NCI-H1930 (cell line): Measurements from ENCODE around the gene APBB2.

Source experiments
- DNase-seq, 2 experiments: peaks; one replicate each; lab custom pipeline; 2025; lab: John Stamatoyannopoulos, UW

Gene APBB2

DNA sequence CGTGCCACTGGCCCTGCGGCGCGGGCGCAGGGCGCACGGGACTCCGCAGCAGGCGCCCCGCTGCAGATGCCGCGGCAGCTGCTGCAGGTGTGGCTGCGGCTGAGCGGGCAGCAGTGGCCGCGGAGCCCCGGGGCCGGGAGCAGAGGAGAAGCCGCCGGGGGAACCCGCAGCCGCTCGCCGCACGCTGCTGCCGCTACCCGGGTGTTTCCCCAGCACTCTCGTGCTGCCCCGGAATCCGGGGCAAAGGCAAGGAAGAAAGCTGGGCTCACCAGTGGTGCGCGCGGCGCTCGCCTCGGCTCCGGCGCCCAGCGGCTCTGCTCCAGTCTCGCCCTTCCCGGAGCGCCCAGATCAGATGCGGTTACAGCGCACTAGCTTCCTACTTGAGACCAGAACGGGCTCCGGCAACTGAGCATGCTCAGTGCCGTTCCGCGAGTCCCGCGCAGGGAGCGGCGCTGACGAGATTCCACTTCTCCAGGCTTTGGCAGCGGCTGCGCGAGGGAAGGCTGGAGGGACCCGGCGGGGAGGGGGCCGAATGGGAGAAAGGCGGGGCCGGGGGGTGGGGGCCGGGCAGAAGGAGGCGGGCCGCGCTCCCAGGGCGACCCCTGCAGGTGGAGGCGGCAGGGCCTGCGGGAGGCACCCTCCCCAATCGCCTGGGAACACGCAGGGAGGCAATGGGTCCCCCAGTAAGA, at the start of gene APBB2:
Gene APBB2, minus strand, starts transcription at position 407 of the 689 bp plus-strand sequence. CDS start 181,288 bp downstream, outside the sequence.
- peak; percentile 91 to 93 for DNase-seq

GRCh38 chr4:41262198-41262597, 47.9 kb upstream of the APBB2 start:
- DNase-seq = no peak

DNA sequence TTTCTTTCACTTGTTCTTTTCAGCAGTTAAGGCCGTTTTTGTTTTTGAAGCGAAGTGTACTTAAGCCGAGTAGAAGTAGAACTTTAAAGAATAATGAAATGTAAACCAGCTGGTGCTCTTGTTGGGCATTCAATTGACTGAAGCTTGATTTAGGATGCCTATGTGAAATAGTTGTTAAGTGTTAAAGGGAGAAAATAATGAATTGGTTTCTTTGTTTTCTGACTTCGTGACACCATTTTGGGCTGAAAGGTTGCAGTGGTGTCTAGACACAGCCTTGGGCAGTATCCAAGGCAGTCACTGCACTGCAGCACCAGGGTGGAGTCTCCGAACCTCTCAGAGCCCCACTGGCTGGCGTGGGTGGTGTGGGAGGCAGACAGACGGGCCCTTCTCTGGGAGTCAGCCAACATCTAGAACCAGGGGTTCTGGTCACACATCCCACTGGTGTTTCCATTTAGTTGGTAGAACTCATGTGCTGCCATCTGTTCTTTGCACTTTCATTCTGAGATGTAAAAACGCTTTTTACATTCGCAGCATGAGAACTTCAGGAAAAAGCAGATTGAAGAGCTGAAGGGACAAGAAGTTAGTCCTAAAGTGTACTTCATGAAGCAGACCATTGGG, 45.9 kb upstream of the APBB2 start:
- no peak for DNase-seq

GRCh38 chr4:41258783-41259182, 44.4 kb upstream of the APBB2 start:
- peak in 1 of 2 experiments; percentile 16 for DNase-seq

- no peak for DNase-seq
Measured at GRCh38 chr4:41257906-41258305, 43.6 kb upstream of the APBB2 start.

GRCh38 chr4:41257257-41257901, 43.0 kb upstream of the APBB2 start:
- DNase-seq = peak; percentile 53 to 64

DNA sequence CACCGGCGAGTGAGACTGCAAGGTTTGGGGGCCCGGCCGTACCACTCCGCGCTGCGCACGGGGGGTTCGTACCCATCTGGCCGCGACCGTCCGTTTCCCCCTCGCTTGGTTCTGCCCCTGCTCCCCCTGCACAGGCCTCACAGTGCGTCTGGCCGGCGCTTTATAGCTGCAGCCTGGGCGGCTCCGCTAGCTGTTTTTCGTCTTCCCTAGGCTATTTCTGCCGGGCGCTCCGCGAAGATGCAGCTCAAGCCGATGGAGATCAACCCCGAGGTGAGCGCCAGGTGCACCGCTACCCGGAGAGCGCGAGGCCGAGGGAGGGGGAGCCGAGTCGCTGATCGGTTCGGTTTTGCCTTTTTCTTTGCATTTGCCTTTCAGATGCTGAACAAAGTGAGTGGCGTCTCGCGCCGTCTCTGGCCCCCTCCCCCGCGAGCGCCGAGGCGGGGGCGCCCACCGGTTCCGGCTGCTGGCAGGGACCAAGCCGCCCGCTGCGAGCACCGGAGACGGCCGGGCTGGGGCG, 42.5 kb upstream of the APBB2 start, which contains the start of gene UCHL1:
Gene UCHL1, plus strand, starts transcription at position 189 of the 517 bp plus-strand sequence. Its CDS starts 49 bp downstream, at position 238.
- peak; percentile 74 to 85 for DNase-seq

- DNase-seq = peak in 1 of 2 experiments; percentile 13
Measured at GRCh38 chr4:41256131-41256739, 41.9 kb upstream of the APBB2 start.

DNA sequence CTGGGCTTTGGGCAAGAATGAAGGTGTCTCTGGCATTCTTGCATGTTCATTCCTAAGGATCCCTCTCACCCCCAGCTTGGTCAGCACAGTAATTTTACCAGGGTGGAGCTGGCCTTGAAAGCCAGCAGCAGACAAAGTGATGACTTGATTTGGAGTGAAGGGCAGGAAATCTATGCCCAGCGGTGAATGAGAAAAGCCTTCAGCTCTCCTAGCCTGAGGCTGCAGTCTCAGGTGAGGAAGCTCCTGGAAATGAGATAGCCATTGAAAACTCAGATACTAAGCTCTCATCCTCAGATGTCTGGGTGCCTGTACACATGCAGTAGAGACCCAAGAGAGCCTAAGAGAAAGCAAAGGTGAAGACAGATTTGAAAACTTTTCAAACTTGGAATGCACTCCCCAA, 31.6 kb upstream of the APBB2 start:
- DNase-seq = no peak

DNA sequence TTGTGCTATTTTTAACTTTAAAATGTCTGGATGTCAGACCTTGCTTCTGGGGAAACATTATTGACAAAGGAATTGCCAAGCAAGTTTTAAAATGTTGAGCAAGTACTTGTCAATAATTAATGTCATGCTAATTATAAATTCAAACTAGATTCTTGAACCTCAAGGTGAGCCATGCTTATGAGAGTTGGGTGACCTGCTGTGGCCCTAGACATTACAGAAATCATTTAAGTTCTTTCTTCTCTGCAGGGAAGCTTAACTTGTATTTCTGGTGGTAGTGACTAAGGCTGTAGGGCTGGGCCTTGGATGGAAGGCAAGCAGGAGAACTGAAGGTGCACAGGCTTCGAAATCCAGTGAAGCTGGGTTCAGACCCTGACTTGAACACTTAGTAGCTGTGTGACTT, 27.6 kb upstream of the APBB2 start:
- no peak for DNase-seq

- DNase-seq = no peak
Measured at GRCh38 chr4:41236508-41236907, 22.2 kb upstream of the APBB2 start.

- no peak for DNase-seq
Measured at GRCh38 chr4:41236032-41236431, 21.7 kb upstream of the APBB2 start.

DNA sequence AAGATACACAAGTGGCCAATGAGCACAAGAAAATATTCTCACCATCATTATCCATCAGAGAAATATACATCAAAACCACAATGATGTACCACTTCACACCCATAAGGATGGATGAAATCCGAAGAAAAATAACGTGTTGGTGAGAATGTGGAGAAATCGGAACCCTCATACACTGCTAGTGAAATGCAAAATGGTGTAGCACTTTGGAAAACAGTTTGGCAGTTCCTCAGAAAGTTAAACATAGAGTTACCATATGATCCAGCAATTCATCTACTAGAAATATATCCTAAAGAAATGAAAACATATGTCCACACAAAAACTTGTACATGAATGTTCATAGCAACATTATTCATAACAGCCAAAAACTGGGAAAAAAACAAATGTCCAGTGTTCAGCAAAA, 18.5 kb upstream of the APBB2 start:
- DNase-seq = no peak

GRCh38 chr4:41232406-41232805, 18.1 kb upstream of the APBB2 start:
- no peak for DNase-seq

DNA sequence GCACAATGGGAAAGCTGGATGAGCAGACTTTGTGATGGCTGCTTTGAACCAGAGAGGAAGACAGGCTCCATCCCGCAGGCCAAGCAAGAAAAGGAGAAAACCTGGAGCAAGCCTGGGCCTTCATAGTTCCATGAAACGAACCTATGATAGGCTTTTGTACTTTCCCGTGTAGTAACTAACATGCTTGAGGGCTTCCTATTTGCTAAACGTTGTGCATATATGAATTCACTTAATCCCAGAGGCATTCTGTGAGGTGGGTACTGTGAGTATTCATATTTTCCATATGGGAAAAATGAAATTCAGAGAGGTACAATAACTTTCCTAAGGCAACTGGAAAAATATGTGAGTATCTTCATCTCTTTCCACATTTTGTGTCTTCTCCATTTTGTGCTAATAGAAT, 13.6 kb upstream of the APBB2 start:
- DNase-seq = no peak

DNA sequence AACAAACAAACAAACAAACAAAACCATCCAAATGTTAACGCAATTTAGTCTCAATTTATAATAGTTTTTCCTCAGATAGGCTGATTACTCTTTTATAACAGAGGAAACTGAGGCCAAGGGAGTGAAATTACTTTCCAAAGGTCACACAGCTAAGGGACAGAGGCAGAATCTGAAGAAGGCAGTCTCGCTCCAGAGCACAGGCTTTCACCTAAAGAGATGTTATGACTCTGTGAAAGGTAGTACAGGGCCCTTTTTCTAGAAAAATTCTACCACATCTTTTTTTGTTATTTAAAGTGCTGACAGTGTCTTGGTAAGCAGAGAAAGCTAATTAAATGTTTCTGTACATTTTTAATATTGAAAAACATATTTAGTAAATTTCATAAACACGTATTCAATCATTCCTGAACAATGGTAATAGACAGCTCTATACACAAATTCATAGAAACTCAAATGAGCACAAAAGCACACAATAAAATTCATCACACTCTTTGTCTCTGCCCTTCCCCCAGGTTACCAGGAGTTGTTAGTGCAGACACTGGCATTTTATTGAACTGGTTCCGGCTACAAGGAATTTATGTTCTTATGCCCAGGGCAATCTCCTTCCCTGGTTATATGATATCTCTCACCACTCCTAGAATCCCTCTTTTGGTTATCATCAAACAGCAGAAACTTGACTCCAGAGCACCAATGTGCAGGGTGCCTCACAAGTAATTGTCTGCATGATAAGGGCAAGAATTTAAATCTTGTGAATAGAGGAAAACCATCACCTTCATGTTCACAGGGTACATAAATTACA, 7.7 kb upstream of the APBB2 start:
- DNase-seq = no peak

DNA sequence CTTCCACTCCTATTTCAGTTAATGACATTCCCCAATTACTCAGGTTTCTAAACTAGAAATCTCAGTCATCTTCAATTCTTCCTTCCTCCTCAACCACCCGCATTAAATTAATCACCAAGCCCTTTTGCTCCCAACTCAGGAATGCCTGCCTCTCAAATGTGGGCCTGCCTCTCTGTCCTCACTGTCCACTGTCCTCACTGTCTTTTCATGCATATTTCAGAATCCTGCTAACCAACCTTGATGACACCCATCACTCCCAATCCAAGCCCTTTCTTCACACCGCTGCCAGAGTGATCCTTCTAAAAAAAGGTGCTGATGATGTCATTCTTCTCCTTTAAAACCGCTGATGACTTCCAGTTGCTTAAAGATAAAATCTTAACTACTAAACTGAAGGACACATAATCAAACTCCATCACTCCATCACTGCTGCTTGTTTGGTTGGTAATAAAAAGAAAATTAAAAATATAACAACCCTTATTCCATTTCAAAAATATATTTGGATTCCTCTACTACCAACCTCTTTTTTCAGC, 5.1 kb upstream of the APBB2 start:
- no peak for DNase-seq

- no peak for DNase-seq
Measured at GRCh38 chr4:41218703-41219102, 4.4 kb upstream of the APBB2 start.

DNA sequence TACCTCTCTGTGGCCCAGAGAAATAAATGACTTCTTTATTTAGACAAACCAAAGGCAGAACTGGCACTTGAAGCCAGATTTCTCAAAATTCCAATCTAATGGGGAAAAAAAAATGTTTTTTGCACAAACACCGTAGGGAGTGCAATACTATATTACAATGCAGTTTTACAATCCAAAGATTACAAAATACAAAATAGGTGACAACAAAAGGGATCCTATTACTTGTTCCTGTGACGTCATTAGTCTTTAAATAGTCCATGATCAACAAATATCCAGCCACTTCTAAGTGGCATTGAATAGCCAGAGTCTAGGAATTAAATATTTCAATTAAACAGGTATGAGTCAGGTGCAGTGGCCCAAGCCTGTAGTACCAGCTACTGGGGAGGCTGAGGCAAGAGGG, 3.0 kb upstream of the APBB2 start:
- DNase-seq = no peak

DNA sequence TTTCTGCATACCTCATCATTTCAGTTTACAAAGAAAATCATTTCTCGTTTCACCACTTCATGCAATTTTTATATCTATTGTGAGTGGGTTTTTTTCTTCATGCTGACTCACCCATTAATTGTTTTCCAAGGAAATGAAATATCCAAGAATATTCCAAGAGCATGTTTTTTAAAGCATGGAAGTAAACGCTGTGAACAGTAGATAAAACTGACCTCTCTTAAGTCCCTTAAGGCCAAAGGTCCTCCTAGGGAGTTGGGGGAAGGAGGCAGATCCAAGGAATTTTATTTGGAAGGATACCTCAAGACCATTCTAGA, 2.6 kb upstream of the APBB2 start:
- no peak for DNase-seq

DNA sequence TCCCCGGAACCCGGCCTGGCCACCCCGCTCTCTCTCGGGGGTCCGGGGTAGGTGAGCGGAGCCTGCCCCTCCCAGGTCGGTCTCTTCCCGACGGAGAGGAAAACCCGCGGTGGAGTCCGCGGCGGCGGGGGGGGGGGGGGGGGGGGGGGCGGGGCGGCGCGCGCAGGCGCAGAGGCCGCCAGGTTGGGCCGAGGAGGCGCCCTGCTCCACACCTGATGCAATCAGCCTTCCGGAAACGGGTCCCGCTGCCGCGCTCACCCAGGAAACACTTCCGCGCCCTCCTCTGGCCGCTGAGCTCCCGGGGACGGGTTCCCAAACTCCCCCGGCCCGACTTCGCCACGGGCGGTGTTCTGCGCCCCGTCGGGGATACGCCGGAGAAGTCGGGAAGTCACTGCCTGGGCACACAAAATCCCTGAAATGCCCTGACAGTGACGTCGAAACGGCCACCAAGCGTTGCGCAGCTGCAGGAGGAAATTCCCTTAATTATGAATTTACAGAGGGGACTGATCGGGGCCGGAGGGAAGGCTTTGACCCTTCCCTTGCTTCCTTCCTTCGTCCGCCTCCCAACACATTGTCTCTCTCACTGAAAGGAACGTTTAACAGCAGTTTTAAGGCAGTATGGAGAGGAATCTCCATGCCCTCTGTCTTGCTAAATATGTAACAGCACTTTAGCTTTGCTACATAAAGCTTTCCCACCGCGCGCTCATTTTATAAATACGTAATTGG, 2.1 kb upstream of the APBB2 start:
- DNase-seq = peak; percentile 71 to 84
